GM19025 (cell line): ENCODE data around the gene RMI2.
A peak's percentile ranks its signal among the peaks of the same experiment; 100 is the strongest.

Source experiments
- ATAC-seq: cut with Tn5 transposase; IDR thresholded peaks from one replicate; pipeline ENCODE4 v1.9.1; 2021; ENCODE audit warnings: mild to moderate bottlenecking, low read depth, moderate library complexity; ENCODE audit not compliant: unreplicated experiment

Gene RMI2

DNA sequence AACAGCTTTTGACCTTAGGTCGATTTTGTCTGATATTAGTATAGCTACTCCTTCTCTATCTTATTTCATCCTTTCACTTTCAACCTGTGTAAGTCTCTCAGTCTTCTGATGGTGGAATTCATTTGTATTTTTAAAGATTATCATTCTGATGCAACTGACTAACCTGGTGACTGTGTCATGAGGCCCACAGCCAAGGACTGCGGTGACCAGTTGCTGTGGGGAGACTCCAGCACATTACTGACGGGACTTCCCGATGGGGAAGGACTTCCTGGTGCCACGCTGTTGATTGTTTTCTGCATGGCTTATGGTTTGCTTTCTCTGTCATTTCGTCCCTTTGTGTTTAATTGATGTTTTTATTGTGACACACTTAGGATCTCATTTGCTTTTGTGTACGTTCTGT, 34.2 kb downstream of the RMI2 start:
- ATAC-seq: peak; percentile 69

DNA sequence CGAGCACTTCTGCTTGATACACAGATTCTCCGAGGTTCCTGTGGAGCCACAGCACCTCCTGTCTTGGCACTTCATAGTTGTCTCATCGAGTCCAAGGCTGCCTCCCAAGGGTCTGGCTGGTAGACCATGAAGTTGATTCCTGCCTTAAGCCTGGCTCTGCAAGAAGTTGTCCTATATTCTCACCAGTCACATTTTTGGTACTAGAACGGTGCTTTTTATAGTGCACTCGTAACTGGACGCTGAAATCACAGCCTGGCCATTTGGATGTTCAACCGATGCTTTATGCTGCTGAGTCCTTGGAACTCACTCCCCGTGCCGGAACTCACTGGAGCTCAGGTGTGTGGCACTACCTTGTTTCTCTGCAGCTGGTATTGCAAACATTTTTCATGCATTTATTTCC, 35.6 kb downstream of the RMI2 start:
- no peak for ATAC-seq

DNA sequence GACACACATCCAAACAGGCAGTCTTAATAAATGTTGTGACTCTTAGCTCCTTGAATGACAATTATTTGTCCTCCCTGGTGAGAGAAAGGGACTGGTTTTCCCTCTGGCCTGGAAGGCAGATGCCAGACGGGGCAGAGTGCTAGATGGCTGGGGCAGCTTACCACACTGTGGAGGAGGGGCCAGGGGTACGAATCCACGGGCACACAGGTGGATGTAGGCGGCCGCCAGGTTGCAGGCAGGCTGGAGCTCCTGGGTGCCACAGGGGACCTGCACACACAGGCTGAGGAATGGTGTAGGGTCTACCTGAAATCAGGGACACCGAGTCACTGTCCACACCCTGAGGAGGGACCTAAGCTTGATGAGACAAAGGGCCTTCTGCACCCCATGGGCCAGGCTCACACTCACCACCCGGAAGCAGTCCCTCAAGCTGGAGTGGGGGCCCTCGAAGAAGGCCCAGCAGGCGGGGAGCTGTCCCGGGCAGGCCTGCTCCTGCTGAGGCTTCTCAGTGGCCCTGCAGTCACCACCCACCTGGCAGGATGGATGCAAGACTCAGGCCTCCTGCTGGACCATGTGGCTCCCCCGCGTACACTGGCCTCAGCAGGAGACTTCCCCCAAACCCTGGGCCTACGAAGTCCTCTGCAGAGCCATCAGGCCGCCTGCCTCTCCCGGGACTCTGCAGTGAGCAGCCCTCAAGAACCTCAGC, 38.4 kb downstream of the RMI2 start:
- ATAC-seq: no peak

DNA sequence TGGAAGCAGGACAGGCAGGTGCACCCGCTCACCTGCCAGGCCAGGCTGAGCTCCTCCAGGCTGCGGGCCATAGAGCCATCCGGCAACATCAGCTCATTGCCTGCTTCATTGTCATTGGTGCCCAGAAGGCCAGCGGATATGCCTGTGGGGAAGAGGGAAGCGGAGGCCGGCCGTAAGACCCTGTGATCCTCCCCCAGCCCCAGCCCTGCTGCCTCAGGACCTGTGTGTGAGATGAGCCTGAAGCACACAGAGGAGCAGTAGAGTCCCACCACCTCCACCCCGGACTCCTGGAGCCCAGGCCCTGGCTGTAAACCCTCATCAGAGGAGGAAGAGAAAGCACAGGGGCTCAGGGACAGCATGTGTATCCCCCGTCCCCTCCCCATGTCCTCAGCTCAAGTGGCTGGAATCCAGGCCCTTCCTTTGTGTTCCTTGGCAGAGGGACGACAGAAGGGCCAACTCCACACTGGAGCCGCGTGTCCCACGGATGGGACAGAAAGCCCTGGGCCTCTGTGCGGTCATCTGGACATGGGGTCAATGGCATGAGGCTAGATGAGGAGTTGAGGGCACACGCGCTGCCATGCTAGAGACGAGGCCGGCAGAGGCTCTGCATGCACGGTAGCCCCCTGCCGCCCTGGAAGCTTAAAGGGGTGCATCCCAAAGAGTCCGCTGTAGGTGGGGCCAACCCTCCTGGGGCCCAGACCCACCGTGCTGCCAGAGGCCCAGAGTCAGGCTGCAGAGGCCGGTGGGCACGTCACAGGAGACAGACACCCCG, 39.1 kb downstream of the RMI2 start:
- no peak for ATAC-seq

DNA sequence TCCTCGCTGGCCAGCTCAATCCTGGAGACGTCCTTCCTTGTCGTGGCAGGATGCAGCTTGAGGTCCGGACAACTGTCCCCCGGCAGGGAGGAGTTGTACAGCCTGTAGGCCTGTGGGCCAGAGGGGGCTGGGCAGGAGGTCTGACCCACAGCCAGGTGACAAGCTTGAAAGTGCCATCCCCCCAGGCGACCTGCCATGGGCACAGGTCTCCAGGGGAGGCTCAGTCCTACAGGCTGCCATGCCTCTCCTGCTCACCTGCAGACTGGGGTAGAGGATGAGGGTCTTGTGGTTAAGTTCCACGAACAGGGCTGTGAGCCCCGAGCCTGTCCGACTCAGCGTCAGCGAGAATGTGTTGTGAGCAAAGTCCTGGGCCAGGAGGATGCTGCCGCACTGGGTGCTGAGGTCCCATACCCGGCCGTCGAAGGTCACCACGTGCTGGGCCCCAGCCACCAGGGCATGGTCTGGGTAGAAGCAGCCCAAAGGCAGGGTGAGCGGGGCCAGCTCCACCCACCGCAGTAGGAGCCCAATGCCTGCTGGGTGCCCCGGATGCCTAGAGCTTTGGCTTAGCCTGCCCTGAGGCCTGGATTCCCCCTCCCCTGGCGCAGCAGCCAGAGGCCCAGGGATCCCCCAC, 39.8 kb downstream of the RMI2 start:
- ATAC-seq: no peak

DNA sequence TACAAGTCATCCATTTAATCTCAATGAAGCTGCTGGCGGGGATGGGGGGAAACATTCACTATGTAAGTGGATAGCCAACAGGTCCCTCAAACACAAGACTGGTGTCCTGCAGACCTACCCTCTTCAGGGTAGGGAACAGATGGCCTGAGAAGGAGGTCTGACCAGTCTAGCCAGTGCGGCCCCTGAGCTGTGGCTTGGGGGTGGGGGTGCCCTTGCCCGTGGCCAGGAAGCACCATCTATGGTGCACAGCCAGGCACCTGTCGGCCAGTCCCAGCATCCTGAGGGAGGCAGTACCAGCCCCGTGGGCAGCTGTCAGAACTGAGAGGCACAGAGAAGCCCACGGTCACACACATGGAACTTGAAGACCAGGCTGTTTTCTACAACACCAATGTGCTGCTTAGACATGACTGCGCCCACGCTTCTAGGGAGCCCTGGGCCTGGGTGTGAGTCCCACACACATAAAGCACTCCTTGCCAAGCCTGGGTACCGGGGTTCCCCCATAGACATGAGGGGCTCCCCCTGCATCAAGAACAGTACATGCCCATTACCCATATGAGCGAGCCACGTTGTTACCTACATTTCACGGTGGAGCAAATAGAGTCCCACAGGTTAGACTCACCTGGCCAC, 40.9 kb downstream of the RMI2 start:
- no peak for ATAC-seq

DNA sequence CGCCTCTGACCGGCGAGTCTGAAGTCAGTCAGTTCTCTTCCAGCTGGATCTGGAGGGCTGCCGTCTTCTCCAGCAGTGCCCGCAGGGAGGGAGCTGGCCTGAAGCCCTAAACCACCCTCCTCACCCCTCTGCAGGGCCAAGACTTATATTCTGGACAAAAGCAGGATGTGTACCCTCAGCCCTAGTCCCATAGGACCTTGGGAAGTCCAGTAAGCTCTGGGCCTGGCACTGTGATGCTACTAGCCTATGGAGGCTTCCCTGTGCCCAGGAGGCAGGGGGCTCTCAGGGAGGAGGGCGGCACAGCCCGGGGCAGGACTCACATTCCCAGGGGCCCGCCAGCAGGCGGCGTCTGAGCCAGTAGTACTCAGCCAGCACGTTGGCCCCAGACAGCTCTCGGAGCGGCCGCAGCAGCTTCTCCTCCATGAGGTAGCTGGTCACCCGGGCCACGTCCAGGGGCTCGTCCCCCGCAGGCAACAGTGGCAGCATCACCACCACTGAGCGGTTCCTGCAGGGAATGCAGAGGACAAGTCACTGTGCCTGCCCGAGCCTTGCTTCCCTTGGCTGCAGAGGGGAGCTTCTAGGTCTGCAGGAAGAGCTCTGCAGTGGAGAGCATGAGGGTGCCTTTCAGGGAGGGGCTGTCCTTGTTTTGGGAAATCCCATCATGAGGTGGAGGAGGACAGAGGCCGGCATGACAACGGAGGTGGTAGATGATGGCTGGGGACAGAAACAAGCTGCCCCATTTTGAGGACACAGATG, 41.7 kb downstream of the RMI2 start:
- ATAC-seq: no peak

DNA sequence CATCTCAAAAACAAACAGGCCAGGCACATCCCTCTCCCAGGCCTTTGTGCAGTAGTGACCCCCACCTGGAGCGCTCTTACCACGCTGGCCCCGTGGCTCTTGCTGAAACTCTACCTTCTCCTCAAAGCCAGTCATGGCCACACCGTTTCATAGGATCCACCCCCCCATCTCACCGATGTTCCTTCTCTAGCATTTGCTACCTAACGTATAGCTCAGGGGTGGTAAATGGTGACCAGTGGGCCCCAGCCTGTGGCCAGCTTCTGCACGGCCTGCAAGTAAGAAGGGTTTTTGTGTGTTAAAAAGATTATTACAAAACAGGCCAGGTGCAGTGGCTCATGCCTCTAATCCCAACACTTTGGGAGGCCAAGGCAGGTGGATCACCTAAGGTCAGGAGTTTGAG, 43.8 kb downstream of the RMI2 start:
- ATAC-seq: no peak

DNA sequence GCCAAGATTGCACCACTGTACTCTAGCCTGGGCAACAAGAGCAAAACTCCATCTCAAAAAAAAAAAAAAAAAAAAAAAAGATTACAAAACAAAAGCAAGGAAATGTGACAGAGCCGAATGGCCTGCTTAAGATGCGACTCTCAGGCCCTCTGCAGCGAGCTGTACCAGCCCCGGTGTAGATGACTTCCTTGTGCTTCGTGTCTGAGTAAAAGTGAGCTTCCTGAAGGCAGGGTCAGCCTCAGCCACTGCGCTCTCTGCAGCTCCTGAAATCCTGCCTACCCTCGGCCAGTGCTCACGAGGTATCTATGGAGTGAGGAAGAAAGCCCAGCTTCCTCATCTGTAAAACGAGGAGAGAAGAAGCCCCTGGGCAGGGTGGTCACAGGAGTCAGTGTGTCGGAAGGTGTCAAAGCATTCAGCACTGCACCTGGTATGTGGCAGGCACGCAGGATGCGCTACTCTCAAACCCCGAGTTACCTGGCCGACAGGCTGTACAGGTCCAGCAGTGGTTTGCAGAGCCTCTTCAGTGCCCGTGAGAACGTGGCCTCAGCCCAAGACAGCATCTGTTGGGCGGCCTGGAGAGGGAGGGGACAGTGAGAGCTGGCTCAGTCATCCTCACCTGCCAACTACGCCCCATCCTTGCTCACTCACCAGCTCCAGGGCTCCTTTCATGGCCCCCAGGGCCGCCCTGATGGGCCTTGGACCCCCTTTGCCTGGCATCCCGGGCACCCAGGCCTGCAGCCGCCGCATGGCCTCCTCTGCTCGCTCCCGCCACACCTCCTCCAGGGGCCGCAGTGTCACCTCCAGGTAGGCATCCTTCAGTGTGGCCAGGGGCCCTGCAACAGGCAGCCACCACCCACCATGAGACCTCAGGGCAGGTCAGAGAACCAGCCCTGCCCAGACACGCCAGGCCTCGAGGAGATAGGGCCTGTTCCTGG, 44.6 kb downstream of the RMI2 start:
- no peak for ATAC-seq

DNA sequence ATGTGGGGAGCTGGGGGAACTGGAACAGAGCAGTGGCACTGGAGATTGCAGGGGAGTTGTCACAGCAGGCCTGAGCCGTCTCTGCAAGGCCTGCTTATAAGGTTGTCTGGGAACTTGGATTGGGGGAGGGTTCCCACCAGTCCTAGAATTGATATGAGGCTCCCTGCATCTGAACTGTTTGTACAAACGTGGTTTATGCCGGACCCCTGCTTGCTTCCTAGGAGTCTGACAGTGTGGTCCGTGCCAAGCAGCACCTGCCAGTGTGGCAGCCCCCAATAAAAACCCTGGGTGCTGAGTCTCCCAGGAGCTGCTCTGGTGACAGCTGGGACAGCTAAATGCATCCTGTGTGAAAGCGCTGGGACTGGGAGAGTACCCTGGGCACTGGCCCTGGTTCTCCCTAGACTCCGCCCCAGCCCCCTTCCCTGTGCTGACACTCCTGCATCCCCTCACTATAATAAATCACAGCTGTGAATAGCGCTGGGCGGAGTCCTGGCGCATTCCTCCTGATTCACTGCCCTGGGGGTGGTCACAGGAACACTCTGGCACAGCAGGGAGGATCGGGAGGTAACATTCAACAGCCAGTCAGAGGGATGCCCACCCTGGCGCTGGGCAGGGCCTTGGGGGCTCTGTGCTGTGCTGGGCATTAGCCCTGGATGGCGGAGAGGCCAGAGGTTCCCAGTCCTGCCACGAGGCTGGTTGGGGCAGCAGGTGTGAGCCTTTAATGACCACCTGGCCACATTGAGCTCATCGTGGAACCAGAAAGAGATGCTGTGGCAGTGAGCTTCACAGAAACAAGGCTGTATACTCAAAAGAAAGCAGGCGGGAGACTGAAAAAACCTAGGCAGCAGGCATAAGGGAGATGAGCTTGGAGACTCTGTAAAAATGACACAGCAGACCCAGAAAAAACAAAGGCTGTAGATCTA, 45.6 kb downstream of the RMI2 start:
- no peak for ATAC-seq

DNA sequence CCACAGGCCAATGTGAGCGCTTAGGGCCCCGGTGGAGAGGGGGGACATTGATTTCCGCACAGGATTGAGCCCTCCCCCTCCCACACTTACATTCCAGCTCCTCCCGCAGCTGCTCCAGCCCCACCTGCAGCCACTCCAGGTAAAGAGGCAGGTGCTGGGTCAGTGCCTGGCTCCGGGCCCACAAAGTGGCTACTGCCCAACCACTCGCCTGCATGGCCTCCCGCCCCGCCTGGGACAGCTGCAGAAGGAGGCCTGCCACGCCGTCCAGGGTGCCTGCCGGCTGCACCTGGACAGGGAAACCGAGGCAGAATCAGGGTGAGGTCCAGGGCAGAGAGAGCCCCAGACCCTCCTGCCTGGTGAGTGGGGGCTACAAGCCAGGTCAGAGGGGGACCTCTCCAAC, 46.3 kb downstream of the RMI2 start:
- no peak for ATAC-seq

DNA sequence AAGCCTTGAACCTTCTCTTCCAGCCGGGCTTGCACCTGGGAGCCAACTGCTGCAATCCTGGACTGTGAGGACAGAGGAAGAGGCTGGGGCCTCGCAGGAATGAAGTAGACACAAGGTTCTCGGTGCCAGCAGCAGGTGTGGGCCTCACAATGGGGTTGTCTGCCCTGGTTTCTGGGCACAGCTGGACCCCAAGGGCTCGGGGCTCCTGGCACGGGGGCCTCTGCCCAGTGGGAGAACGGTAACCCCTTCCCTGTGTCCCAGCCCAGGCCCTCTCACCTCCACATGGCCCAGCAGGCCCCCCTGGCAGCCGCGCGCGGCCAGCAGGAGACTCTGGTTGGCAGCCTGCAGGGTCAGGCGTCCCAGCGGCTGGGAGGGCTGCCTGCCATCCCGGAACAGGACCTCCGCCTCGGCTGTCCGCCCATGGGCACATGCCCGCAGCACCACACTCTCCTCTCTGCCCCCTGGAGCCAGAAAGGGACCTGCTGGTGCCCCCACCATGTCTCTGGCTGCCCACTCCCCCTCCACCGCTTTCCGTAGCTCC, 46.9 kb downstream of the RMI2 start:
- no peak for ATAC-seq

DNA sequence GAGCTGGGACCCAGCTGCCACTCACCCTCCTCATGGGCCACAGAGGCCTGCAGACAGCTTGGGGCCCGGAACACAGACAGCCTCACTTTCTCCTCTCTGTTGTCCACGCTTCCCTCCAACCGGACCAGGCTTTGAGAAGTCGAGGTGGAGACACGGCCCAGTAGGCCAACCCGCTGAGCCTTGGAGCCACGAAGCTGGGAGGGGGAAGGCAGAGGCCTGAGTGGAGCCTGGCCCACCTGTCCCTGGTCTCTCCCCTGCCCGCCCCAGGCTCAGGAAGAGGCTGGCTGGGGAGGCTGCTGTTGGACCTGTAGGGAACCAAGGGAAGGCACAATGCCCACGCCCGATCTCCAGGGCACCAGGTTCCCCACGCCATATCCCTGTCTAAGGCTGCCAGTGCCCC, 48.1 kb downstream of the RMI2 start:
- no peak for ATAC-seq

DNA sequence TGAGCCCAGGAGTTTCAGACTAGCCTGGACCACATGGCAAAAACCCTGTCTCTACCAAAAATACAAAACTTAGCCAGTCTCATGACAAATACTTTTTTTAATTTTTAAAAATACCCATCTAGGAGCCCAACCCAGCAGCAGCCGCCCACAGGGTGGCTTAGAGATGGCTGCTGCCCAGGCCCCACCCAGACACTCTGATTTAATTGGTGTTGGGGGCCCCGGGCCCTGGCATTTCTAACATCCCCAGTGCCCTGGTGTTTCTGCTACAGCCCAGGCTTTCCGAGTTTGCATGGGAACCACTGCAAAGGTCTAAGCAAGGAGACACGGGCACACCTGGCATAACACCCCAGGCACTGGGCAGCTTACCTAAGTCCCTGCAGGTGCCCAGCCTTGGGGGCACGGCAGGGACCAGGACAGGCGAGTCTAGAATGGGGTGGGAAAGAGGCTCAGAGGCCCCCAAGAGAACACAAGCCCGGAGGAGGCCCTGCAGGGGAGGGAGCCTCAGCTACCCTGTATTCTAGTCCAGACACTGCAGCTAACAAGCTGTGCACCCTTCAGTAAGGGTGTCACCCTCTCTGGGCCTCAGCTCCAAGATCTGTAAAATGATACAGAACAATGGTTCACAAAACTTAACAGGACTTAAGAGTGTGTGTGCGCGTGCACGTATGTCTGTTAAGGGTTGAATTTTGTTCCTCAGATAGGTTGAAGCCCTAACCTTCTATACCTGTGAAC, 48.8 kb downstream of the RMI2 start:
- no peak for ATAC-seq

DNA sequence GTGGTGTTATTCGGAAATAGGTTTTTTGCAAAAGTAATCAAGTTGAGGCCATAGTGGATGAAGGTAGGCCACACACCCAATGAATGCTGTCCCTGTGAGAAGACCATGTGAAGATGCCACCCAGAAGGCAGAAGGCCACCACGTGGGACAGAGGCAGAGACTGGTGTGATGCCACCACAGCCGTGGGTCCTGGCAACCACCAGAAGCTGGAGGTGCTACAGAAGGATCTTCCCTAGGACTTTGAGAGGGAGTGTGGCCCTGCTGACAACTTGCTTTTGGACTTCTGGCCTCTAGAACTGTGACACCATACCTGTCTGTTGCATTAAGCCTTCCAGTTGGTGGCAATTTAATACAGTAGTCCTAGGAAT, 49.3 kb downstream of the RMI2 start:
- ATAC-seq: no peak

DNA sequence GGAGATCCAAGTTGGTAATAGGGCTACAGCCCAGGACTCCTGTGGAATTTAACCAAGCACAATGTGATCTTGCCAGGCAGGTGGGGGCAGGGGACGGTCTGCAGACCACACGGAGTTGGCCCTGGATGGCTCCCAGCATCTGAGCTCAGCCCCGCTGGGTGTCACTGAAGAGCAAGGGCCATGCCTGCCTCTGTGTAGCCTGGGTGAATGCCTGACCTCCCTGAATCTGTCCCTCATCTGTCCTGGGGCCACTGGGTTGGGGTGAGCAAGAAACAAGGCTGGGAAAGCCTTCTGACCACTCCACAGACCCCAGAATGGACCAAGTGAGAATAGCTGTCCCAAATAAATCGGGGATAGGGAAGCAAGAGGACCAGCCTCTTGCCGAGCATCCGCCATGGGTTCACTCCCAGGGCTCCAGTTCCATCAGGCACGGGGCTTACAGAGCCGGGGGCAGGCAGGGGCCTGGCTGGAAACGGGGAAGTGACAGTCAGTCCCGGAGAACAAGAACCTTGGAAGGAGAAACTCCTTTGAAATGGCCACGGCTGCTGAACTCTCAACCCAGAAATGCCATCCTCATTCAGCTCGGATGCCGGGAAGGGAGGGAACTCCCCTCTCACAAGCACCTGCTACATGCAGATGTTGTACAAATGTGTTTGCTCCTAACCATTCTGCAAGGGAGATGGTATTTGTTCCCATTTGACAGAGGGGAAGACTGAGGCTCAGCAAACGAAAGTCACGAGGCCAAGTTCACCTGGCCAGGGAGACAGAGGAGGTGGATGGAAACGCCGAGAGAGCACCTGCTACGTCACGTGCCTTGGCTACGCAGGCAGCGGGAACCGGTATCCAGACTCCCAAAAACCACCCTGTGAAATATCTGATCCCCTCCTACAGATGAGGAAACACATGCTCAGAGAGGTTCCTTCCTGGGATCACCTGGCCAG, 50.0 kb downstream of the RMI2 start:
- ATAC-seq: no peak

DNA sequence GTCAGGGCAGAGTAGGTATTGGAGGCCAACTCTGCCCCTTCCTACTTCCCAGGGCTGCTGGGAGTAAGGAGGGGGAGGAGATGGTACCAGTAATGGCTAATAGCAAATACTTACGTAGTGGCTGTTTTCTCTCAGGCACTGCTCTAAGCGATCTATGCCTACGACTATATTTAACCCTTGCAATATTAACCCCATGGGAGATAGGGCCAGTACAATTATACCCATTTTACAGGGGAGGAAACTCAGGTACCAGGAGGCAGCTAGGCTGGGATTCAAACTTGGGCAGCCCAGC, 50.6 kb downstream of the RMI2 start:
- no peak for ATAC-seq
